Activated CD4-positive, alpha-beta T cell treated with anti-CD3 and anti-CD28 coated beads, Interleukin-2, amount 50 U/mL, for 1 hour (primary cell): ENCODE measurements around the gene SPDEF.

ENCODE experiments used
- DNase-seq: peaks from one replicate; pipeline ENCODE4 v3.0.0-alpha.2; 2020

The SPDEF gene

GRCh38 chr6:34562350-34562749, 6.2 kb upstream of the SPDEF start:
- no peak for DNase-seq

GRCh38 chr6:34561227-34561530, 5.0 kb upstream of the SPDEF start:
- DNase-seq = no peak

GRCh38 chr6:34560366-34561226, 4.5 kb upstream of the SPDEF start:
- DNase-seq = no peak

- DNase-seq = no peak
These were observed 3.7 kb upstream of the SPDEF start for GRCh38 chr6:34559651-34560365.

GRCh38 chr6:34558172-34558714, 2.1 kb upstream of the SPDEF start:
- DNase-seq = no peak

- DNase-seq = no peak
These were observed 1.1 kb upstream of the SPDEF start for GRCh38 chr6:34557228-34557627.

- DNase-seq = no peak
These were observed 364 bp upstream of the SPDEF start for GRCh38 chr6:34556493-34556892.

GRCh38 chr6:34555328-34555727, 801 bp downstream of the SPDEF start:
- DNase-seq = no peak

- DNase-seq = no peak
These were observed 1.2 kb downstream of the SPDEF start for GRCh38 chr6:34555007-34555322.

GRCh38 chr6:34554291-34555006, 1.7 kb downstream of the SPDEF start:
- DNase-seq = no peak

GRCh38 chr6:34553750-34554149, 2.4 kb downstream of the SPDEF start:
- no peak for DNase-seq

- DNase-seq = no peak
These were observed 3.0 kb downstream of the SPDEF start for GRCh38 chr6:34553146-34553545.

- DNase-seq = no peak
These were observed 3.5 kb downstream of the SPDEF start for GRCh38 chr6:34552620-34553019.

- DNase-seq = no peak
These were observed 4.4 kb downstream of the SPDEF start for GRCh38 chr6:34551720-34552119.

- DNase-seq = no peak
These were observed 6.3 kb downstream of the SPDEF start for GRCh38 chr6:34549804-34550202.

- DNase-seq = no peak
These were observed 6.9 kb downstream of the SPDEF start for GRCh38 chr6:34549026-34549803.

- no peak for DNase-seq
These were observed 8.2 kb downstream of the SPDEF start for GRCh38 chr6:34547701-34548644.

GRCh38 chr6:34546551-34547321, 9.4 kb downstream of the SPDEF start:
- no peak for DNase-seq

GRCh38 chr6:34544776-34545471, 11.2 kb downstream of the SPDEF start:
- no peak for DNase-seq

GRCh38 chr6:34544052-34544604, 12.0 kb downstream of the SPDEF start:
- DNase-seq = no peak
